Ammon's horn (tissue), 1 donor: ENCODE measurements around the gene IWS1.
"Not testable (repeated sequence)": the region's sequence is repeated elsewhere in the genome, so short reads cannot be mapped to it uniquely, and the experiment has no call there.

ENCODE experiments used
- DNase-seq: peaks from one replicate; pipeline ENCODE4 v3.0.0-alpha.2; 2016; ENCODE audit warnings: low spot score

The IWS1 gene

DNA sequence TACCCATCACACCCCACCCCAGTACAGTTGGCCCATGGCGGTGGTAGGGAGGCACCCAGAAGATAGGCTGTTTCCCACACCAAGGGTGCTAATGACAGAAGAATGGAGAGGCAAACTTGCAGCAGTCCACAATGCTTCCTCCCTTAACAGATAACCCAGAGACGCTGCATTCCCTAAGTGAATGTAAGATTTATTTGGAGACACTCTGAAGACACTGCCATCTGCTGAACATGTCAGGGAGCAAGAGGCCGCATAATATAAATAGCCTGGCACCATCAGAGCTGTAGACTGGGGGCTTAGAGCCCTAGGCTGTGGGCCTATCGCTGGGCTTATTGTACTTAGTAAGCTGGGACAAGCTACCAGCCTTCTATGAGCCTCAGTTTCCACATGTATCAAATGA lies 2.2 kb upstream of the IWS1 start:
- DNase-seq, result no peak

DNA sequence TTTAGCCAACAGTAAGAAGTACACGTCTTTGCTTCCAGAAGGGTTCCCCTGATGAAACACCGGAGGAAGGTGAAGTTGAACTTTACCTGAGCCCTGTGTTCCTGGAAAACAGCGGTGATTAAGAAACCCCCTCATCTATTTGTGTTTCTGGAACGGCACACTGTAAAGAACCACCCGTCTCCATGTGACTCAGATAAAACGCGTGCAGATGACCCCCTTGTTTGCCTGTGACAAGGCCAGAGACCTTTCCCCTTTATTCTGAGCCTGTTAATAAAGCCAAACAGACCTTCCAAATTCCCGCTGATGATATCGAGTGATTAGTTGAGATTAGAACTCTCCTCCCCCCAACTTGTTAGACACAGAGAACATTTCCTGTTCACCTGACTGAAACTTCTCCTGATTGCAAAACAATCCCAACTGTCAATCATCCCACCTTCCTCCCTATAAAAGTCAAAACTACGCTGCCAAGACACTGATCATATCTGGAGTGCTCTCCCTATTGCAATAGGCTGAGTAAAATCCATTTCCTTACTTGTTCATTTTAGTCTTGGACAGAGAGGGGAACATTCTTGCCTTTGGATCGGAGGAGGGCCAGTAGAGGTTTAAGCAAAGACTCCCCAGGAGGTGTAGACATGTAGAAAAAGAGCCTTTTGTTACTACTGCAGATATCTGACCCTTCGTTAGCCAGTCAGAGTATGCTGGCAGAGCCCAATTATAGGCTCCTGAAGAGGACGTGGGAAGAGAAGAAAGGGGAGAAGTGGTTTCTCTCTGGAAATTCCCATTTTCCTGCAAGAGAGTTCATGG lies 914 bp upstream of the IWS1 start:
- DNase-seq, result no peak

DNA sequence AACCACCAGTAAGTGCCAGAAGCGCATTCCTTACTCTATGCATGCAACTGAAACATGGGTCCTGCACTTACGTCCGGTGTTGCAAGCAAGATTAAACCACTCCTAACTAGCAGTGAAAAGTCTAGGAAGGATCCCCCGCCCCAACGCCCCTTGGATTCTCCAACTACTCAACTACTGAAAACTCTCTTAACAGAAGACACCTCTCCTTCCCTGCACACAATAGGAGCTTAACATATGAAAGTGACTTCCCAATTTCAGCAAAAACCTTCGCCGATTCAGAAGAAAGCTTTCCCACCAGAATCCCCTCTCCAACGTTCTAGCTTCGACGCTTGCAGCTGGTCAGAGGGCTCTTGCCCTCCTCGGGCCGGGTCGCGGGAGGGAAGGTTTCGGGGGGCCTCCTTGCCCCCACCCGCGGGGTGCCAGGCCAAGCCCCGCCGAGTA lies 578 bp downstream of the IWS1 start:
- DNase-seq, result no peak

DNA sequence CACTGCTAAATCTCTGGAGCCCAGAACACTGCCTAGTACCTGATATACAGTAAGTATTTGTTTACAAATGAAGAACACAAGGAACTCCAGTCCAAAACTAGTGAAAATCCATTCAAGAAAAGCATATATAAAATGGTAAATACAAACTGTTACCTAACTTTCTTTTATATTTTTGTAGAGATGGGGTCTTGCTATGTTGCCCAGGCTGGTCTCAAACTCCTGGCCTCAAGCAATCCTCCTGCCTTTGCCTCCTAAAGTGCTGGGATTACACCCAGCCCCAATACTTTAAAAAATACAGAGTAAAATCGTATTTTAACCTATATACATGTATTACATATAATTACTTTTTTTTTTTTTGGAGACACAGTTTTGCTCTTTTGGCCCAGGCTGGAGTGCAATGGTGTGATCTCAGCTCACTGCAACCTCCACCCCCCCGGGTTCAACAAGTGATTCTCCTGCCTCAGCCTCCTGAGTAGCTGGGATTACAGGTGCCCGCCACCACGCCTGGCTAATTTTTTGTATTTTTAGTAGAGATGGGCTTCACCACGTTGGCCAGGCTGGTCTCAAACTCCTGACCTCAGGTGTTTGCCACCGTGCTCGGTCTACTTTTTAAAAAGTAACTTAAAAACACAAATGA lies 2.0 kb downstream of the IWS1 start:
- not testable (repeated sequence) for DNase-seq

DNA sequence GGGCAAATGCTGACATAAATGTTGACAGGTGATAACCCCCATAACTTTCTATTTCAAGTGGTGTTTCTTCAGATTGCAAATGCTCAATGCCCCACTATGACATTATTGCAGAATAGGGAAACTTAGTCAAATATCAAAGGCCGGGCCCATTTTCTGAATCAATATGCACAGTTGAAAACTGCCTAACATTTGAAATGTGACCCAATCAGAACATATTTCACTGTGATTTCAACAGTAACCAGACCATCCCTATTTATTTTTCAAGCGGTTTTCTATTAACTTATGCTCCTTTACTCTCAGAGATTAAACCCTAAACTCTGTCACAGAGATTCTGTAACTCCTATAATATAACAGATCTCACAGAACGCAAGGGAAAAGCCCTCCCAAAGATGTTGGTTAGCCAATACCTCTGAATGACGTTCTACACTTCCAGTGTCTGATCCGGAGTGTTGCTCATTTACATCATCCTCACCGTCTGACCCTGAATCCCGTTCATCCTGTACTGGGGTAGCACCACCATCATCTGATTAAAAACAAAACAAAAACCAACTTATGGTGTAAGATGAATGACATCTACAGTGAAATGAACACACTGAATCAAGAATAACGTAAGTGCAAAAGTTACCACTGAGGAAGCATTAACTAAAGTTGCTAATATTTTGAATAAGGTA lies 2.9 kb downstream of the IWS1 start:
- no peak for DNase-seq

DNA sequence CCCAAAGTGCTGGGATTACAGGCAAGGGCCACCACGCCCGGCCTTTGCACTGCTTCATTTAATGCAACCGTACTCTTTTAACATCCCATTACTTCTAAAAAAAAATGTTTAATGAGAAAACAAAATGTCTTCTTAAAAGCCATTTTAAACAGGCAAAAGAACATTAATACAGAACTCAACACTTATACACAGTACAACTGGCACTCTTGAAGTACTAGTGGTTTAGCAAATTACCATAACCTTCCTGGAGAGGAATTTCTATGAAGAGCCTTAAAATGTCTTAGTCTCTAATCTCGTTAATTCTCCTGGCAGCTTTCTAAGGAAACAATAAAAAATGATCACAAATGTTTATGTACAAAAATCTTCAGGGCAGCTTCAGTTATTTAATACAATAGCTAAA lies 5.9 kb downstream of the IWS1 start:
- DNase-seq, result no peak

DNA sequence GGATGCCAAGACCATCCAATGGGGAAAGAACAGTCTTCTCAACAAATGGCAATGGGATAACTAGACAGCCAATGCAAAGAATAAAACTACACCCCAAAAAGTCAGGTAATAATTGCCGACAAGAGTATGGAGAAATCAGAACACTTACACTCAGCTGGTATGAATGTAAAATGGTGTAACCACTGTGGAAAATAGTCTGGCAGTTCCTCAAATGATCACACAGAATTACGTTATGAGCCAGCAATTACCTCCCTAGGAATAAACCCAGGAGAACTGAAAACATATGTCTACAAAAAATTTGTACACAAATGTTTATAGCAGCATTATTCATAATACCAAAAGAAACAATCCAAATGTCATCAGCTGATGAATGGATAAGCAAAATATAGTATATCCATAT lies 8.8 kb downstream of the IWS1 start:
- no peak for DNase-seq

DNA sequence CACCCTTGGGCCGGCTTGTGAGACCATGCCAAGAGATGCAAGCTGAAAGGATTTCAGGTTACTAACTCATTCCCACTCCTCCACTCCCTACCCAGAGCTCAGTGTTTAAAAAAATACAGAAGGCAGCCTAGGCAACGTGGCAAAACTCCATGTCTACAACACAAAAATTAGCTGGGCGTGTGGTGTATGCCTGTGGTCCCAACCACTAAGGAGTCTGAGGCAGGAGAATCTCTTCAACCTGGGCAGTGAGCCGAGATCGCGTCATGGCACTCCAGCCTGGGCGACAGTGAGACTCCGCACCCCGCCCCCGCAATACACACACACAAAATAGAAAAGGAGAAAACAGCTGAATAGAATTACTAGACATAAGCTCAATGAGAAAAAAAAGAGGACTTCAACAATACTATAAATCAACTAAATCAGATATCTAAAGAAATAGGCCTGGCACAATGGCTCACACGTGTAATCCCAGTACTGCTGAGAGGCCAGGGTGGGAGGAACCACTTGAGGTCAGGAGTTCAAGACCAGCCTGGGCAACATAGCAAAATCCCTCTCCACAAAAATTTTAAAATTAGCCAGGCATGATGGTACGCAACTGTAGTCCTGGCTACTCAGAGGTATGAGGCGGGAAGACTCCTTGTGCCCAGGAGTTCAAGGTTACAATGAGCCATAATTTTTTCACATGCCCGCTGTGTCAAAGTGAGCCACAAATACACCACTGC lies 10.1 kb downstream of the IWS1 start:
- peak; percentile 91 for DNase-seq

DNA sequence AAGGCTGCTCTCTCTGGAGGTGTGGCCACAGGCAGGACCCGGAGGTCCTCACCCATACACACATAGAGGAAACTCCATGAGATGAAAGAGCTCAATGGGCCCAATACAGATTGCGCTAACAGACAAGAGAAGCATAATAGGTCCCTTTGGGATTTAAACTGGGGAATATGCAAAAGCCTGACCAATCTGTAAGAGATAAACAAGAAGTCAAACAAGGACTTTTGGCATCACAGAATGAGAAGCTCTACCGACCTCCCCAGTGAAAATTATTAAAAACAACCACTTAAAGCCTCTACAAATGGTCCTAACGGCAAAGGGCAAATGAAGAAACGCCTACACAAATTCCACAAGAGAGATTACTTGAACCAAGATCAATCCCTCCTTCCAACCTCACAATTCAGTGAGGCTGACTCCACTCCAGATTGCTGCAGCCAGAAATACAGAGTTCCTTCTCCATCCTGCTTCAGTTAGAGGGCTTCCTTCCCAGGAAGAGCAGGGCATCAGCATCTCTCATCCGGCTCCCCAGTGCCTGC lies 10.8 kb downstream of the IWS1 start:
- DNase-seq, result no peak

DNA sequence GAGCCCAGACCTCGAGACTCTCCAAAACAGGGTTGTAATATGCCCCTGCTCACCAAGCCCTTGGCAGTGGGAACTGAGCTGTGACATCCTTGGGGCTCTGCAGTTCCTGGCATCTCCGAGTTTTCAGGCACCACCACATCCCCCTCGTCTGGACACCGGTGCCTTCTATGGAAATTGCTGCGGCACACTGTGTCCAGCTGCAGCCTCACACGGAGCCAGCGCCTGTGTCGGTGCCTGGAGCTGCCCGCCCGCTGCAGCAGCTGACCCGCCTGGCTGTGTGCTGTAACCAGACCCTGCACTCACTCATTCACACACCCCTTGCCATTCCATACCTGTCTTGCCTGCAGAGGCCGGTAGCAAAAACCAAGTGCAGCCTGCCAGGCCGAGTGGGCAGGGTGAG lies 11.8 kb downstream of the IWS1 start:
- DNase-seq, result peak; percentile 83

DNA sequence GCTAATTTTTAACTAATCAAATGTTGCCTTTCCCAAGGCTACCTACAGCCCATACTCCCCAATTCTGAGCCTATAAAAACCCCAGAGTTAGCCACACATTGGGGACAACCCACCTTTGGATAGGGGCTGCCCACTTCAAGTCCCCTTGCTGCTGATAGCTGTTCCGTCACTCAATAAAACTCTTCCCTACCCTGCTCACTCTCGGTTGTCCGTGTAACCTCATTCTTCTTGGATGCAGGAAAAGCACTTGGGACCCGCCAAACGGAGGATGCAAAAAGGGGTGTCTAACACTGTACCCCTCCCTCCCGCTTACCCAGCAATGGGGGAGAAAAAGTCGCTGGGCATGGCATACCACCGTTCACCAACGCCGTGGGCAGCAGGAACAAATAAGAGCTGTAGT lies 12.2 kb downstream of the IWS1 start:
- DNase-seq, result no peak

DNA sequence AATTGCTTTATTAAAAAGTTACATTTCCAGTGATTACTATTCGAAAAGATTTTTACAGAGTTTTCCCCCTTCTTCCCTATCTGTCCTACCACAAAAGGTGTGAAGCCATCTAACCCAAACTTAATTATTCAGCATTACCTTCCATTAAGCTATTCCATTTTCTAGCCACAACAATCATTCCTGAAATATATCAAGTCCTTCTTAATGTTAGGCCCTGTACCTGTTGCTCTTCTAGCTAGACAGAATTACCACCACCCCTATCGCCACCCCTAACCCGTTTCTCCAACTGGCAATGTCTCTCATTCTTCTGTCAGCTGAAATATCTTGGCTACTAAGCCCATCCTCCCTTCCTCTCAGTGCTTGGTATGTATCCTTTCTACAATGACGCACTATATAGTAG lies 13.9 kb downstream of the IWS1 start:
- DNase-seq, result no peak

DNA sequence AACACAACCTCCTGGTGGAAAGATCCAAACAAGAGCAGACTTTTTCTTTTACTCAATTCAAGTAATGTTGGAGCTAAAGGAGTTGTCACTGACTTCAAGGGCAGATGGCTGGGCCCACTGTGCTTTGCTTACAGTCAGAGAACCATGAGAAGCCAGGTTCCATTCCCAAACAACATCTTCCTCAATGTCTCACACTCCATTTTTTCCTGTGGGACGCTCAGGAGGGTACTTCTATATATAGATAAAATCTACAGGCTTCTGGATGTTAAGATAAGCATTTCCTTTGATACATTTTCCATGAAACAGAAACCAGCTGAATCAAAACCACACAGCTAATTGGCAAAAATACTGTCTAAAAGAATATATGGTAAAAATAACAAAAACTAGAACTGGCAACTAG lies 14.4 kb downstream of the IWS1 start:
- no peak for DNase-seq

DNA sequence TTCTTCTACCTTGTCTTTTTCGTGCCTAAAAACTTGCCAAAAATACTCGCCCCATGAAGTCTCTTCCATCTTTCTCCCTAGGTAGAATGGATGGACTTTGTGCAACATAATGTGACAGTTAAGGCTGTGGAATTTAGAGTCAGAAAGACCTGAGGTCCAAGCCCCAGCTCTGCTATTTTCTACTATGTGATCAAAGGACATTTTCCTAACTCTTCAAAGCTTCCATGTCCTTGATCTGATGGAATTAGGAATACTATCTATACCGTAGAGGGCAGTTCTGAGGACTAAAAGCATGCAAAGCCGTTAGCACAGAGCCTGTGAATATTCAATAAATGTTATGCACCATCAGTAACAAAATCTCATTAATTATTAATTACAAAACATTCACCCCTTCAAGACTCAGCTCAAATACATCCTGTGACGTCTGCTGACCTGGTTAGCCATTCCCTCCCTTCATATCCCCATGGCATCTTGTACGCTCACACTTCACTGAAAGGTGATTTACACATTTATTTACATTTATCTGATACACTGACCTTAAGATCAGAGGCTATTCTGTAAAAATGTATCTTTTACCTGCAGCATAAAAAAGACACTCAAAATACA lies 15.1 kb downstream of the IWS1 start:
- no peak for DNase-seq

DNA sequence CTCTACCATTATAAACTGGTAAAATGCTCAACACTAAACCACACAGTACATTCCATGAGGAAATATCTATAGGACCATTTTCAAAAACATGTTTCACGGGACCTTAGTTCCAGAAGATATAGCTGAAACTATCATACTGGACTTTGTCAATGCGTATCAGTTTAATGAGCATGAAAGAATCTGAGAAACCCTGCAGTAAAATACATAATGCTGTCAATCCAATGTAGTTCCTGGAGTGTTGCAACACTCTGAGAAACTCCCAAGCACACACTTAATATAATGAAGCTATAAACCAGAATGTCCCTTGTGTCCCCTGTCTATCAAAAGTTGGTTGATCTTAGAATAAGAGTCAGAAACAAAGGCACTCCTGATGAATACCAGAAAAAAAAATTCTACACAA lies 16.2 kb downstream of the IWS1 start:
- DNase-seq, result no peak

DNA sequence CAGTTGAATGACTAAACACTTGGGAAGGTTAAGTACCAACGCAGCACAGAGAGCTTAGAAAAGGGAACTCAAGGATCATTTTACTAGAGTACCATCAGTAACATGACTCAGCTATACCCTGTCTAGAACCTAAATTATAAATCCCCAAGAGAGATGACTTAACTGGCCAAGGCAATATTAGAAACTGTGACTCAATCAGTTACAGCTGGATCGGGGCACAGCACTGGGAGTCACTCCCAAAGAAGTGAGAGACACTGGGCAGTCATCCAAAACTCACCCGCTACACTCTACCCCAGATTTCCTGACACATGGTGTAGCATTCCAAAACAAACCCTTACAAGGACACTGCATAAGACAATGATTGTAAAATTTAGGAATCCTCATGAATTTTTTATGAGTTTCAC lies 17.7 kb downstream of the IWS1 start:
- DNase-seq, result peak; percentile 88

DNA sequence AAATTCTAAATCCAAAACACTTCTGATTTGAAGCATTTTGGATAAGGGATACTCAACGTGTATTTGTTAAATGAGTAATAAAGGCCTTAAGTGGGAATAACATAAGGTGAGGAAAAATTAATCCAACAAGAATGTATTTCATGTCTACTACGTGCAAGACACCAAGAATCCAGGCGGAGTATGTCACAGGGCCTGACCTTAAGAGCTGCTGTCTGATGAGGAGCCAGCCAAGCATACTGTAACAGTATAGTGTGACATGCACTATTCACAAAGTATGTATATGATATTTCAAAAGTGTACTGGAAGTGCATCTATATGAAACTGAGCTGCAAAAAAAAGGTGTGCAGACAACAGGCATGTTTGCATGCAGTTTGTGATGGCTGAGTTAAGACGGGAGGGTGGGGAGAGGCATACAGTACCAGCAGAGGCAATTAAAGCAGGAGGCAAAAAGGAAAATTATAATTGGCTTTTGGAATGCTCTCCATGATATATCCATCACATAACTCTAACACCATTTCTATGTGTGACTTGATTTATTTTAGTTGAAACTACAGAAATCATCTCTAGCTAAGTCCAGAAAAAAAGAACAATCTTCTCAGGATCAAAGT lies 18.2 kb downstream of the IWS1 start:
- DNase-seq, result no peak

DNA sequence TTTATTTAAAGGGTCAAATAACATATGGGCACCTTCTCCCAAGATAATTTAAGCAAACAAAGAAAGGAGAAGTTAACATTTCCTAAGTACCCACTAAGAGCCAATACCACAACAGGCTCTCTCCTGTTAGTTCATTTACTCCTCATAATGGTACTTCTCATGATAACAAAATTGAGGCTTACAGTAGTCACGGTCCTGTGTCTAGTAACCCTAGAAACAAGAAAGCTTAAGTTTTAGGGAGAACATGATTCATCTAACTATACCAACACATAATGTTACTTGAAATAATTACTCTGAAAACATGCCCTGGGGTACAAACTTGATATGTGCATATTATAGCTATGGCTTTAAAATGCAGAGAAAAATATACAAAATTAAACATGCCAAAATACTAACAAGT lies 19.8 kb downstream of the IWS1 start:
- no peak for DNase-seq

DNA sequence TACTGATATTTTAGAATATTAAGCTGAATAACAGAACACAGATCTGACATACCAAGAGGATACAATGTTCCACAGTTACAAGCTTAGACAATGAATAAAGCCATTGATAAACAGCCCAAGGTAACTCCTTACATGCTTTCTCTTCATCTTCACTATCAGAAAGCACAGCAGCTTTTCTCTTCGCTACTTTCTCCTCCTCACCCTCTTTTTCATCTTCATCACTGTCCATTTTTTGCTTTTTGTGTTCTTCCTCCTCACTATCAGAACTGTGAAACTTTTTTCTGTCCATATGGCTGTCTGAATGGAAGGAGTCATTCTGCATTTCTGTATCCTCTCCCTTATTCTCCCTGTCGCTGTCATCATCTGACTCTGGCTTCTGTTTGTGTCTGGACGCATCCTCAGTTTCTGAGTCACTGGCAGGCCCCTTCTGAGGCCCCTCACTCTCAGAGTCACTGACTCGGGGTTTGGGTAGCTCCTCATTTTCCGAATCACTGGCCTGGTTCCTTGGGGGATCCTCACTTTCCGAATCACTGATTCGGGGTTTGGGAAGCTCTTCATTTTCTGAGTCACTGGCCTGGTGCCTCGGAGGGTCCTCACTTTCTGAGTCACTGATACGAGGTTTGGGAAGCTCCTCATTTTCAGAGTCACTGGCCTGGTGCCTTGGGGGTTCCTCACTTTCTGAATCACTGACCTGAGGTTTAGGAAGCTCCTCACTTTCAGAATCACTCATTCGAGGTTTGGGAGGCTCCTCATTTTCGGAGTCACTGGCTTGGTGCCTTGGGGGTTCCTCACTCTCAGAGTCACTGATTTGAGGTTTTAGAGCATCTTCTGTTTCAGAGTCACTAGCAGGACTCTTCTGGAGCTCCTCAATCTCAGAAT lies 21.5 kb downstream of the IWS1 start:
- no peak for DNase-seq

DNA sequence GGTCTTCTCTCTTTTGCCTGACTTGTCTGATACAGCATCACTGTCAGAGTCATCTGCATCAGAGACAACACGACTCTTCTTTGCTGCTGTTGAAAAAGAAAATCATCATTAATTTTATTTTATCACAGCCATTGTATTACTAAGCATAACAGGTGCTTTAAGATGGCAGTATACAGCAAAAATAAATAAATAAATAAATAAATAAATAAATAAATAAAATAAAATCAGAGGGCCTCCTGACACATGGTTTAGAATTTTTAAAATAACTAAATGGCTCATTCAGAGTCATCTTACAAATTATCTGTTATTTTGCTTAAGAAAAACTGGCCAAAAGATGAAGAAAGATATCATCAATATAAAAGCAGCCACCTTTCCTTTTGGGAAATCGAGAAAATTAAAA lies 22.8 kb downstream of the IWS1 start:
- DNase-seq, result no peak
